PFSK-1 (cell line): ENCODE data around the gene VDAC2.

ENCODE experiments used
- POLR2AphosphoS5 ChIP-seq: IDR thresholded peaks from 2 replicates; pipeline ENCODE4 v1.6.1; 2012; ENCODE audit warnings: low read depth, mild to moderate bottlenecking, control low read depth, low read length, moderate library complexity
- REST ChIP-seq, 2 experiments: IDR thresholded peaks; 2 replicates each; pipeline versions ENCODE4 v1.6.1 to v1.8.0; 2011 to 2012; ENCODE audit warnings: low read depth in 2 of 2, low read length in 2 of 2, control low read depth in 1 of 2, inconsistent platforms in 1 of 2, mild to moderate bottlenecking in 1 of 2, moderate library complexity in 1 of 2; ENCODE audit not compliant: insufficient read depth in 1 of 2
- SIN3A ChIP-seq: IDR thresholded peaks from 2 replicates; pipeline ENCODE4 v1.6.1; 2012; ENCODE audit warnings: mild to moderate bottlenecking, low read length, moderate library complexity, borderline replicate concordance; ENCODE audit not compliant: insufficient read depth
- TAF1 ChIP-seq: IDR thresholded peaks from 2 replicates; pipeline ENCODE4 v1.6.1; 2012; ENCODE audit warnings: low read length, control low read depth, borderline replicate concordance; ENCODE audit not compliant: insufficient read depth

GRCh38 chr10:75195035-75195763 lies 15.4 kb upstream of the VDAC2 start:
- no peak for TF ChIP-seq POLR2AphosphoS5
- TF ChIP-seq REST (IDR thresholded peaks at IDR 0.05; ENCODE audit: insufficient read depth in 1 of 2, low read depth in 2 of 2, low read length in 2 of 2) = no peak
- TF ChIP-seq SIN3A = no peak
- no peak for TF ChIP-seq TAF1
